HG03354 (cell line): Measurements from ENCODE around the gene MAPK9.
"Not testable (repeated sequence)": the region's sequence is repeated elsewhere in the genome, so short reads cannot be mapped to it uniquely, and the experiment has no call there.

Source experiments
- ATAC-seq: cut with Tn5 transposase; IDR thresholded peaks from one replicate; pipeline ENCODE4 v1.9.1; 2021; ENCODE audit warnings: mild to moderate bottlenecking; ENCODE audit not compliant: unreplicated experiment, poor library complexity, severe bottlenecking

The MAPK9 gene

GRCh38 chr5:180210077-180210476, 81.8 kb downstream of the MAPK9 start:
- not testable (repeated sequence) for ATAC-seq

GRCh38 chr5:180209137-180209581, 82.7 kb downstream of the MAPK9 start, which contains the start of gene RASGEF1C:
RASGEF1C (minus strand) TSS chr5:180209211; CDS start chr5:180138052, 71,159 bp downstream.
- ATAC-seq: peak; percentile 84

- ATAC-seq: peak; percentile 40
Observed at GRCh38 chr5:180208435-180209081, 83.3 kb downstream of the MAPK9 start.

GRCh38 chr5:180208038-180208434, 83.8 kb downstream of the MAPK9 start:
- no peak for ATAC-seq

- ATAC-seq: no peak
Observed at GRCh38 chr5:180207593-180207992, 84.3 kb downstream of the MAPK9 start.

GRCh38 chr5:180206993-180207392, 84.9 kb downstream of the MAPK9 start:
- ATAC-seq: no peak

GRCh38 chr5:180205916-180206315, 86.0 kb downstream of the MAPK9 start:
- ATAC-seq: no peak

- no peak for ATAC-seq
Observed at GRCh38 chr5:180204276-180204819, 87.5 kb downstream of the MAPK9 start.

GRCh38 chr5:180202939-180203573, 88.8 kb downstream of the MAPK9 start:
- ATAC-seq: no peak

- no peak for ATAC-seq
Observed at GRCh38 chr5:180201051-180201987, 90.6 kb downstream of the MAPK9 start.

GRCh38 chr5:180199390-180199789, 92.5 kb downstream of the MAPK9 start:
- no peak for ATAC-seq

- no peak for ATAC-seq
Observed at GRCh38 chr5:180198208-180198607, 93.7 kb downstream of the MAPK9 start.

GRCh38 chr5:180197016-180197702, 94.7 kb downstream of the MAPK9 start:
- ATAC-seq: no peak

- no peak for ATAC-seq
Observed at GRCh38 chr5:180194410-180195345, 97.2 kb downstream of the MAPK9 start.

GRCh38 chr5:180193749-180194375, 98.0 kb downstream of the MAPK9 start:
- no peak for ATAC-seq

- ATAC-seq: no peak
Observed at GRCh38 chr5:180191716-180192115, 100.2 kb downstream of the MAPK9 start.

GRCh38 chr5:180187767-180188166, 104.1 kb downstream of the MAPK9 start:
- ATAC-seq: no peak
